Activated T-cell treated with anti-CD3 and anti-CD28 coated beads, Interleukin-2, amount 50 U/mL, for 4 hours (primary cell): ENCODE results near the gene TMEM50B. TPM values are rescaled to one million over a fixed set of nuclear protein-coding genes. Genes with fewer than 3 reads are reported as not detected.
"Not testable (repeated sequence)": the region's sequence is repeated elsewhere in the genome, so short reads cannot be mapped to it uniquely, and the experiment has no call there.

Experiments used
- ATAC-seq, 2 donors: fragments of 200-7000 bp; cut with Tn5 transposase; one replicate each; pipeline ENCODE4 v1.10.0; 2021
- DNase-seq: peaks from one replicate; pipeline ENCODE4 v3.0.0-alpha.2; 2020
- H3K27me3 Mint-ChIP-seq: one replicate; pipeline ENCODE4 v1.8.0; 2021; ENCODE audit warnings: low read depth, mixed read lengths
- H3K36me3 Mint-ChIP-seq: one replicate; pipeline ENCODE4 v1.8.0; 2022; ENCODE audit warnings: mixed read lengths; ENCODE audit not compliant: insufficient read depth
- H3K4me1 Mint-ChIP-seq: one replicate; pipeline ENCODE4 v1.8.0; 2021; ENCODE audit warnings: low read depth, mixed read lengths
- H3K4me3 Mint-ChIP-seq: one replicate; pipeline ENCODE4 v1.8.0; 2021; ENCODE audit warnings: mild to moderate bottlenecking, moderate library complexity, mixed read lengths
- H3K9me3 Mint-ChIP-seq: one replicate; pipeline ENCODE4 v1.8.0; 2021; ENCODE audit warnings: mixed read lengths
- total RNA-seq, 3 donors: library from RNA; stranded (reverse); gene quantifications; one replicate each; pipeline ENCODE4 v1.2.1, GENCODE V29; 2021

TMEM50B gene
- total RNA-seq, result 10 to 100 TPM; 14.5 to 18.4 (median 16.9) TPM

DNA sequence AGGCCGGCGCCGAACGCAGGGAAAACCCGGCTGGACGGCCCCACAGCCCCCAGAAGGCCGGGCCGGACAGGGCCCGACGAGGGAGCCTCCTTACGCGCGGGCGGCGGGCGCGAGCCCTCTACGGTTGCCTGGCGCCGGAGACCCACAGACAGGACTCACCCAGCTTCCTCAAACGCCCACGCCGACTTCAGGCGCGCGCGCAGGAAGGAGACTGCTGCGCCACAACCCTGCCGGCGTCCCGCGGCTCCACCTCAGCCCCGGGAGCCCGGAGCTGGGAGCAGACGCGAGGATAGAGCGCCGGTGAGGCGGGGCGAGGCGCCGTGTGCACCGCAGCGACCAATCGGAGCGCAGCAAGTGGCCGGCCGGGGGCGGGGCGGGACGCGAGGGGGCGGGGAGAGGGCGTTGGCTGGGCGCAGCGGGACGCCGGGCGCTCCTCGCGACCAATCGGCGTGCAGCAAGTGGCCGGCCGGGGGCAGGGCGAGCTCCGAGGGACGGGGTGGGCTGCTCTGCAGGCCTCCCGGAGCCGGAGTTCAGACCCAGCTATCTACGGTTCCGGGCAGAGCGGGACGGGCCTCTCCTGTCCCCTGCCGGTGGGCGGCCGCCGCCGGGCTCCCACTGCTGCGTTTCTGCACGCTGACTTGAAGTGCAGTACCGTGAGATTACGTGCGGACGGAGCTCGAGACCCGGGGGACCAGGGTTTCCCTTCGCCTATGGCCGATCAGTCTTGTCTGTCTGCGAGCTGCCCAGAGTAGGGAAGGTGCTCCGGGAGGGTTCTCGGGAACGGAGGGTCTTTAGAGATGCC, at the start of gene TMEM50B:
TMEM50B (minus strand) TSS at position 296 of the 802 bp plus-strand sequence. CDS start 11,089 bp downstream, outside the sequence.
- DNase-seq, result peak; percentile 94
- H3K36me3 Mint-ChIP-seq, result no peaks in the 10 kb centered on the region
- H3K4me1 Mint-ChIP-seq, result peaks cover 15% of the 10 kb centered on the region
- H3K4me3 Mint-ChIP-seq, result peak within 1 kb of the TSS; percentile 90
- peak; percentile 95 to 96 for ATAC-seq
- H3K27me3 Mint-ChIP-seq, result no peaks in the 10 kb centered on the region
- H3K9me3 Mint-ChIP-seq, result no peaks in the 10 kb centered on the region

DNA sequence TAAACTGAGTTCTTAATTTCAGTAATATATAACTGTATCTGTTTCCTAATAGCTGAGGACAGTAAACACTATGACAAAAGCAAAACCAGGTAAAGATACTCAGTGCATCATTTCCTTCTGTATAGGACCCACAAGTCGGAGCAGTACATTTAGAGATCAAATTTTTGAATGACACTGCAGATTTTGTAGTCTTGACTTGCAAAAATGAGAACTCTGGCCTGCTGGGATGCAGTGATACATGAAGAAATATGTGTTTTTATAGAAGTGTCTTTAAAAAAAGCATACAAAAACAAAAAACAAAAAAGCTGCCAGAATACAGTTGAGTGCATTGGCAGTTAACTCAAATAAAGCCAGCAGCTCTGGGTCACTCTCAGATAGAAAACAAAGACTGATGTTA, 43.2 kb upstream of the TMEM50B start:
- H3K36me3 Mint-ChIP-seq, result peaks cover 29% of the 10 kb centered on the region
- no peaks in the 10 kb centered on the region for H3K4me1 Mint-ChIP-seq
- no peak for DNase-seq
- no peaks in the 10 kb centered on the region for H3K9me3 Mint-ChIP-seq
- no peak for ATAC-seq
- no peaks in the 10 kb centered on the region for H3K27me3 Mint-ChIP-seq
- no peak overlapping the region for H3K4me3 Mint-ChIP-seq

DNA sequence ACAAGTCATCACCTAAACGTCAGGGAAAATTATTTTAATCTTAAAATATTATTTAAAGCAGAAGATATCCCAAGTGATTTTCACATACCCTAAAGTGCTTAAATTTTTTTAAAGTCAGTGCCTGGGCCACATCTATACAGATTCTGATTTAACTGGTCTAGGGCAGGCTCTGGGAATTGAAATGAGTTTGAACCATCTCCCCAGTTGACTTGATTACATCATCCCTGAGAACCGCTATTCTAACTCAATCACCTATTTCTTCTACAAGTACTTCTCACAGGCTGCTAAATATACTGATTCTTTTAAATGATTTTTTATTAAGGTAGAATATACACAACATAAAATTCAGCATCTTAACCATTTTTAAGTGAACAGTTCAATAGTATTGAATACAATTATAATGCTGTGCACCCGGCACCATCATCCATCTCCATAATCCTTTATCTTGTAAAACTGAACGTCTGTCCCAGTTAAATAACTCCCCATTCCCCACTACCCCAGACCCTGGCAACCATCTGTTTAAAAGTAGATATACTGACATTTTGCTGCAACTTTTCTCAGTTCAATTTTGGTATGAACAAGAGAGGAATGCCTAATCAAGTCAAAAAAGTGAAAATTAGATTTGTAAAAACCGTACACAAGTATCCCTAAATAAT, 42.7 kb upstream of the TMEM50B start:
- H3K27me3 Mint-ChIP-seq, result no peaks in the 10 kb centered on the region
- ATAC-seq (no peak), DNase-seq (no peak)
- peaks cover 30% of the 10 kb centered on the region for H3K36me3 Mint-ChIP-seq
- no peak overlapping the region for H3K4me3 Mint-ChIP-seq
- H3K4me1 Mint-ChIP-seq, result no peaks in the 10 kb centered on the region
- no peaks in the 10 kb centered on the region for H3K9me3 Mint-ChIP-seq

DNA sequence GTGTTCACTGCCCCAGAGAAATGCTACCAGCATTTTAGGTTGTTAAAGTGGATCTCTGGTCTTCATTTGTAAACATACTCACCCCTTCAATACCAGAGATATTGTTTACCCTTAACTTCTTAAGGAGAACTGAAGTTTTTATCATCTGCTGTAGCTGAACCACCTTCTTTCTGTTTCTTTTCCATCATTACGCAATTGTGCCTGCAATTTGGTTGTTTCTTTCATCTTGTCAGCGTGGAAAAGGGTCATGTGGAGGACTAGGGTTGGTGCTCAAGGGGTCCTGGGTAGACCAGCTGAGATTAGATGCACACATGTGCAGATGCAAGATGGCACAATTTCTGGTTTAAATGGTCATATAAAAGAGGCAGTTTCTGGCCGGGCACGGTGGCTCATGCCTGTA, 39.1 kb upstream of the TMEM50B start:
- no peak for ATAC-seq
- Mint-ChIP-seq H3K27me3 (no peaks in the 10 kb centered on the region), H3K9me3 (no peaks in the 10 kb centered on the region), H3K36me3 (peaks cover 50% of the 10 kb centered on the region), H3K4me1 (peaks cover 4% of the 10 kb centered on the region), H3K4me3 (no peak overlapping the region)
- DNase-seq, result no peak

GRCh38 chr21:33514229-33514628, 34.5 kb upstream of the TMEM50B start:
- DNase-seq (no peak), ATAC-seq (peak; percentile 41 to 48)
- Mint-ChIP-seq H3K36me3 (peaks cover 56% of the 10 kb centered on the region), H3K9me3 (no peaks in the 10 kb centered on the region), H3K27me3 (no peaks in the 10 kb centered on the region), H3K4me3 (no peak overlapping the region), H3K4me1 (peaks cover 4% of the 10 kb centered on the region)

DNA sequence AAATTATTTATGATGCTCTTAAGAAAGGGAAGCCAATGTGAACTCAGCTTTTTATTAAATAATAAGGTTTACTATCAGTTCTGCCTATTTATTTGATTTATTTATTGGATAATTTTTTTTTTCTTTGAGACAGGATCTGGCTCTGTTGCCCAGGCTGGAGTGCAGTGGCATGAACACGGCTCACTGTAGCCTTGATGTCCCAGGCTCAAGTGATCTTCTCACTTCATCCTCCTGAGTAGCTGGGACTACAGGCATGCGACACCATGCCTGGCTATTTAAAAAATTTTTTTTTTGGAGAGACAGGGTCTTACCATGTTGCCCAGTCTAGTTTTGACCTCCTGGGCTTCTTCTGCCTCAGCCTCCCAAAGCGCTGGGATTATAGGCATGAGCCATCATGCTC, 32.7 kb upstream of the TMEM50B start:
- ATAC-seq (no peak), DNase-seq (no peak)
- peaks cover 4% of the 10 kb centered on the region for H3K4me1 Mint-ChIP-seq
- H3K9me3 Mint-ChIP-seq, result no peaks in the 10 kb centered on the region
- no peak overlapping the region for H3K4me3 Mint-ChIP-seq
- H3K36me3 Mint-ChIP-seq, result peaks cover 57% of the 10 kb centered on the region
- H3K27me3 Mint-ChIP-seq, result no peaks in the 10 kb centered on the region

DNA sequence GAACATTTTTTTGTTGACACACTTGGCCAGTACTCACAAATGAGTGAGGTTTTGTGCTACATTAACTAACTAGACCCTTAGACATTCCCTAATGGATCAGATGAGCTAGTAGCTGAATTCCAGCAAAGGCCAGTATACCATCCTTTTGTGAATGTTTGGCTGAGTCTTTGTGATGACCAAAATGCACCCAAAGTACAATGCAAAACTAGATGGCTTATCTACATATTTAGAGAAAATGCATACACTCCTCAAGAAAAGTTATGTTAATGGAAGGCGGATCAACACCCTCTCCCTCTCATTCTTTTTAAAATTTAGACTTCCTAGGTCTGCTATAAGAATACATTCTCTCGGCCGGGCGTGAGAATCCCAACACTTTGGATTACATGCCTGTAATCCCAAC, 31.9 kb upstream of the TMEM50B start:
- H3K9me3 Mint-ChIP-seq, result peaks cover 5% of the 10 kb centered on the region

GRCh38 chr21:33510826-33511225, 31.1 kb upstream of the TMEM50B start:
- H3K4me1 Mint-ChIP-seq, result peaks cover 4% of the 10 kb centered on the region
- peaks cover 53% of the 10 kb centered on the region for H3K36me3 Mint-ChIP-seq
- H3K4me3 Mint-ChIP-seq, result no peak overlapping the region
- no peaks in the 10 kb centered on the region for H3K27me3 Mint-ChIP-seq
- H3K9me3 Mint-ChIP-seq, result peaks cover 5% of the 10 kb centered on the region
- ATAC-seq, result no peak
- no peak for DNase-seq

More for the DNA sequence above, 31.9 kb upstream of the TMEM50B start:
- DNase-seq, result no peak
- Mint-ChIP-seq H3K27me3 (no peaks in the 10 kb centered on the region), H3K4me3 (no peak overlapping the region), H3K4me1 (peaks cover 4% of the 10 kb centered on the region), H3K36me3 (peaks cover 55% of the 10 kb centered on the region)
- ATAC-seq, result no peak

- not testable (repeated sequence) for H3K4me1 Mint-ChIP-seq, H3K9me3 Mint-ChIP-seq, H3K4me3 Mint-ChIP-seq, DNase-seq, H3K27me3 Mint-ChIP-seq, ATAC-seq
- peaks cover 52% of the 10 kb centered on the region for H3K36me3 Mint-ChIP-seq
Measured at GRCh38 chr21:33507003-33507402, 27.2 kb upstream of the TMEM50B start.

DNA sequence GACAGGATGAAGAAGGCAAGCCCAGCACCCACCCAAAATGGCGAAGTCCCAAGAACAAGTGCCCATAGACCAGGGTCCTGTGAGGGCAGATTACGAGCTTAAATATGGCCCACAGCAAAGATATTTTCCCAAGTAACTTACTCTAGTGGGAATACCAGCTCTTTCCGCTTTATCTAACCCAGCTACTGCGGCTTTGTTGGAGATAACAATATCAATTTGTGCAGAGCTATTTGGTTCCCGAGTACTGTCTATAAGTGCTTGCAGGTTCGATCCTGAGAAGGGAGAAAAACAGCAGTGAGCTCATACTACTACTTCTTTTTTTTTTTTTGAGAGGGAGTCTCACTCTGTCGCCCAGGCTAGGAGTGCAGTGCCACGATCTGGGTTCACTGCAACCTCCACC, 26.1 kb upstream of the TMEM50B start:
- H3K27me3 Mint-ChIP-seq, result no peaks in the 10 kb centered on the region
- no peak for DNase-seq
- no peaks in the 10 kb centered on the region for H3K4me1 Mint-ChIP-seq
- peaks cover 44% of the 10 kb centered on the region for H3K36me3 Mint-ChIP-seq
- peaks cover 5% of the 10 kb centered on the region for H3K9me3 Mint-ChIP-seq
- no peak overlapping the region for H3K4me3 Mint-ChIP-seq
- ATAC-seq, result no peak

GRCh38 chr21:33496345-33496744, 16.6 kb upstream of the TMEM50B start:
- no peaks in the 10 kb centered on the region for H3K36me3 Mint-ChIP-seq
- H3K27me3 Mint-ChIP-seq, result no peaks in the 10 kb centered on the region
- no peaks in the 10 kb centered on the region for H3K9me3 Mint-ChIP-seq
- no peak for DNase-seq
- H3K4me1 Mint-ChIP-seq, result peaks cover 5% of the 10 kb centered on the region
- no peak for ATAC-seq
- no peak overlapping the region for H3K4me3 Mint-ChIP-seq

DNA sequence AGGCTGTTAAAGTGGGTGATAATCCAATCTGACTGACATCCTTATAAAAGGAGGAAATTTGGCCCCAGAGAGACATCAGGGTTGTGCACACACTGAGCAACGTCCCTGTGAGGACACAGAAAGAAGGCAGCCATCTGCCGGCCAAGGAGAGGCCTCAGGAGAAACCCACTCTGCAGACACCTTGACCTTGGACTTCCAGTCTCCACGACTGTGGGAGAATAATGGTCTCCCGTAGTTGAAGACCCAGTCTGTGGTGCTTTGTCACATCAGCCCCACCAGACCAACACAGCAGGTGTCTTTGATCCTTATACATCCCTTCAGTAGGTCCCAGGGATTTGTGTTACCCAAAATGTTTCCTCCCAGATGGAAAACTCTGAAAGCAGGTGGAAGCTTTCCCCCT, 16.0 kb upstream of the TMEM50B start:
- no peak overlapping the region for H3K4me3 Mint-ChIP-seq
- no peaks in the 10 kb centered on the region for H3K9me3 Mint-ChIP-seq
- H3K4me1 Mint-ChIP-seq, result peaks cover 9% of the 10 kb centered on the region
- no peaks in the 10 kb centered on the region for H3K27me3 Mint-ChIP-seq
- DNase-seq (no peak), ATAC-seq (no peak)
- no peaks in the 10 kb centered on the region for H3K36me3 Mint-ChIP-seq

- Mint-ChIP-seq H3K27me3 (no peaks in the 10 kb centered on the region), H3K36me3 (no peaks in the 10 kb centered on the region), H3K9me3 (no peaks in the 10 kb centered on the region), H3K4me1 (peaks cover 10% of the 10 kb centered on the region), H3K4me3 (no peak overlapping the region)
- ATAC-seq (no peak), DNase-seq (no peak)
Measured at GRCh38 chr21:33493756-33494155, 14.0 kb upstream of the TMEM50B start.

DNA sequence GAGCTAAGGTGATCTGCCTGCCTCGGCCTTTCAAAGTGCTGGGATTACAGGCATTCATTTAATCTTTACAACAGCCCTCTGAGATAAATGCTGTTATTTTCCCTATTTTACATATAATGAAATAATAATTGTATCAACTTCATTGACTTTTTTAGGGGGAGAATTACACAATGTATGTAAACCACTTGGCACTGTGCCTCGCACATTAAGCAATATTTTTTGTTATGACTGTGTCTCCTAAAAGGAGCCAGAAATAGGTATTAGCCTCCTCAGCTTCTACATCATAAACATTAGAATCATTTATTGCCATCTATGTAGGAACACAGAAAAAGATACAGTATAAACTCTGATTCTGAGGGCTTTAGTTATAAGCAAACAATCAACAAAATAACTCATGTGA, 12.8 kb upstream of the TMEM50B start:
- Mint-ChIP-seq H3K27me3 (no peaks in the 10 kb centered on the region), H3K36me3 (no peaks in the 10 kb centered on the region), H3K4me3 (peak overlapping the region; percentile 47), H3K4me1 (peaks cover 10% of the 10 kb centered on the region), H3K9me3 (no peaks in the 10 kb centered on the region)
- no peak for ATAC-seq
- DNase-seq, result no peak
